ENCODE results near the gene GRIK2.
"Not testable (repeated sequence)": the region's sequence is repeated elsewhere in the genome, so short reads cannot be mapped to it uniquely, and the experiment has no call there.

Gene GRIK2

DNA sequence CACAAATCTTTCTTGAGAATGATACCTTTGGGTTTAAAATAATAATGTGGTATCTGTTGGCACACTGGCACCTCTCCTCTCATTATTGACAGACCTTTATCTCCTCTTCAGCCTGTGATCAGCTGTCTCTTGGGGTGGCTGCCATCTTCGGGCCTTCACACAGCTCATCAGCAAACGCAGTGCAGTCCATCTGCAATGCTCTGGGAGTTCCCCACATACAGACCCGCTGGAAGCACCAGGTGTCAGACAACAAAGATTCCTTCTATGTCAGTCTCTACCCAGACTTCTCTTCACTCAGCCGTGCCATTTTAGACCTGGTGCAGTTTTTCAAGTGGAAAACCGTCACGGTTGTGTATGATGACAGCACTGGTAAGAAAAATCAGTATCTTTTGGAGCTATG, 232.8 kb downstream of the GRIK2 start:
- H3K4me1 ChIP-seq (ENCODE audit: insufficient read depth, low read length), result no peaks in the 10 kb centered on the region
- H3K9me3 ChIP-seq (ENCODE audit: control insufficient read depth, insufficient read depth, low read length), result no peaks in the 10 kb centered on the region
- no peaks in the 10 kb centered on the region for H3K36me3 ChIP-seq (ENCODE audit: insufficient read depth, low read length)
- no peak overlapping the region for H3K9ac ChIP-seq (ENCODE audit: low read depth, low read length)

DNA sequence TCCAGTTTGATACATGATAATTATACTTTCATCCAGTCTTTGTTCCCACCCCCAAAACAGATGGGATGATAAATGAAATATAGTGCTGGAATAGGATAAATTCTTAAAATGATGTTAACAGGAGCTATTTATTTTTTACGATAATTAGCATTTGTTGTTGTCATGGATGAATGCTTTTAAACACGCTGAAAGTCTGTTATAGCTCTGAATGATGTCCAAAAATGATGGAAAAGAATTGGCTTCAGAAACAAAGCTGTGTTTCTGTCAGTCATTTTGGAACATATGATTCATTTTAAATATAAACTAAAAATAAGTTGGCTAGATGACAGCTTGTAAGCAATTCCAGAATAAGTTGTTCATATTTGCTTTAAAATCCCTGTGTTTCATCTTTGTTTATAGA, 237.4 kb downstream of the GRIK2 start:
- Histone ChIP-seq H3K4me1 (ENCODE audit: insufficient read depth, low read length) (no peaks in the 10 kb centered on the region), H3K9me3 (ENCODE audit: control insufficient read depth, insufficient read depth, low read length) (no peaks in the 10 kb centered on the region), H3K9ac (ENCODE audit: low read depth, low read length) (no peak overlapping the region), H3K36me3 (ENCODE audit: insufficient read depth, low read length) (no peaks in the 10 kb centered on the region)

DNA sequence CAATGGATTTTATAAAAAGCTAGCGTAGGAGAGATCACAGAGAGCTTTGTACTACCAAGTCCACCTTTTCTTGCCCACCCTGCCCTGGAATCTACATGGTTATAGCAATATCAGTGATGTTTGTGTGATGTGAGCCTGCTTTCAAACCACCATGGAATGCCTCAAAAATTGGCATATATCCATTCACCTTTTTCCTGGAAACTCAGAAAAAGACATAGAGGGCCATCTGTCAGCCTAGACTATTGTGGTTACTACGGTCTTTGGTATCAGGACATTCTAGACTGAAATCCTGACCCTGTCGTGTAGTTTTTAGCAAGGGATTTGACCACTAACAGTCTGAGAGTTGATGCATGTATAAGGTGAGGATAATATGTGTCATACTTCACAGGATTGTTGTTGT, 239.6 kb downstream of the GRIK2 start:
- no peaks in the 10 kb centered on the region for H3K36me3 ChIP-seq (ENCODE audit: insufficient read depth, low read length)
- no peak overlapping the region for H3K9ac ChIP-seq (ENCODE audit: low read depth, low read length)
- H3K4me1 ChIP-seq (ENCODE audit: insufficient read depth, low read length), result no peaks in the 10 kb centered on the region

DNA sequence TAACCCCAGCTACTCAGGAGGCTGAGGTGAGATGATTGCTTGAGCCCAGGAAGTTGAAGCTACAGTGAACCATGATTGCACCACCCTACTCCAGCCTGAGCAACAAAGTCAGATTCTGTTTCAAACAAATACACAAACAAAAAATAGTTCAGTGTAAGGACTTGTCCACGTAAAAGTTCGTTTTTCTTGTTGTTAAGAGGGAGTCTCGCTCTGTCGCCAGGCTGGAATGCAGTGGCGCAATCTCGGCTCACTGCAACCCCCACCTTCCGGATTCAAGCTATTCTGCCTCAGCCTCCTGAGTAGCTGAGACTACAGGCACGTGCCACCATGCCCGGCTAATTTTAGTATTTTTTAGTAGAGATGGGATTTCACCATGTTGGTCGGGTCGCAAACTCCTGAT, 245.4 kb downstream of the GRIK2 start:
- not testable (repeated sequence) for H3K9ac ChIP-seq (ENCODE audit: low read depth, low read length); H3K9me3 ChIP-seq (ENCODE audit: control insufficient read depth, insufficient read depth, low read length); H3K36me3 ChIP-seq (ENCODE audit: insufficient read depth, low read length); H3K4me1 ChIP-seq (ENCODE audit: insufficient read depth, low read length)

More for the DNA sequence above, 239.6 kb downstream of the GRIK2 start:
- H3K9me3 ChIP-seq (ENCODE audit: control insufficient read depth, insufficient read depth, low read length), result no peaks in the 10 kb centered on the region

DNA sequence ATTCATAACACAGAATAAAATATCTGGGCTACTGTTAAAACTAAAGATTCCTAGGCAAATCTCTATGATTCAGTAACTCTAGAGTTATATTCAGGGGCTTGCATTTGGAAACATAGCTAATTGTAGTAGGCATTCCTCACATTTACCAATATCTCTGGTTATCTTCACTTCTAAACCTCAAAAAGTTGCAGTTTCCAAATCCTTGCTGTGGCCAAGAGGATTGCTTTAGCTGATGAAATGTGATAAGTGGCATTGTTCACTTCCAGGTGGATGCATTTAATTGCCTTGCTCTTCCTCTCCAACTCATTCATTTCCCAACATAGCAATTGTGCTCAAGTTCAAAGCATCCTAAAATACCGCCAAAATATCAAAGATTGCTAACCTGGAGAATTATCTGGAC, 246.6 kb downstream of the GRIK2 start:
- H3K9ac ChIP-seq (ENCODE audit: low read depth, low read length), result no peak overlapping the region
- H3K36me3 ChIP-seq (ENCODE audit: insufficient read depth, low read length), result no peaks in the 10 kb centered on the region; the same call in 1 of the 2 replicates
- no peaks in the 10 kb centered on the region for H3K9me3 ChIP-seq (ENCODE audit: control insufficient read depth, insufficient read depth, low read length)
- H3K4me1 ChIP-seq (ENCODE audit: insufficient read depth, low read length), result 0 out of 2 replicates have a peak, but pooled peaks cover 4% of the 10 kb centered on the region

DNA sequence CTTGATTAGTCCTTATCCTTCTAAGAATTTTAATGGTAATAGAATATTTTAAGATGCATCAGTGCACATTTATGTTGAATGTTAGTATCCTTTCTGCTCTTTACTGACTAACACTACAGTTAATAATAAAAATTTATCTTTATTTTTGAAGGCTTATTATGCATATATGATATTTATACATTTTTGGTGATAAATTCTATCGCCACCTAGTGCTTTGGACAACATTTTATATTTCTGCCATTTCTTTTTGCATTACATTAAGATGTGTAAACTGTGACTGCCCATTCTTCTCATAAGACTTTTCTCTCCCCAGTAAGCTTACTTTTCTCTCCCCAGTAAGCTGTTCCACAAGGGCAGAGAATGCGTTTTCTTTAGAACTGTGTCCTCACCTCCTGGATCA, 252.3 kb downstream of the GRIK2 start:
- Histone ChIP-seq H3K9me3 (ENCODE audit: control insufficient read depth, insufficient read depth, low read length) (no peaks in the 10 kb centered on the region), H3K36me3 (ENCODE audit: insufficient read depth, low read length) (no peaks in the 10 kb centered on the region; the same call in 1 of the 2 replicates), H3K4me1 (ENCODE audit: insufficient read depth, low read length) (peaks cover 12% of the 10 kb centered on the region), H3K9ac (ENCODE audit: low read depth, low read length) (no peak overlapping the region)

DNA sequence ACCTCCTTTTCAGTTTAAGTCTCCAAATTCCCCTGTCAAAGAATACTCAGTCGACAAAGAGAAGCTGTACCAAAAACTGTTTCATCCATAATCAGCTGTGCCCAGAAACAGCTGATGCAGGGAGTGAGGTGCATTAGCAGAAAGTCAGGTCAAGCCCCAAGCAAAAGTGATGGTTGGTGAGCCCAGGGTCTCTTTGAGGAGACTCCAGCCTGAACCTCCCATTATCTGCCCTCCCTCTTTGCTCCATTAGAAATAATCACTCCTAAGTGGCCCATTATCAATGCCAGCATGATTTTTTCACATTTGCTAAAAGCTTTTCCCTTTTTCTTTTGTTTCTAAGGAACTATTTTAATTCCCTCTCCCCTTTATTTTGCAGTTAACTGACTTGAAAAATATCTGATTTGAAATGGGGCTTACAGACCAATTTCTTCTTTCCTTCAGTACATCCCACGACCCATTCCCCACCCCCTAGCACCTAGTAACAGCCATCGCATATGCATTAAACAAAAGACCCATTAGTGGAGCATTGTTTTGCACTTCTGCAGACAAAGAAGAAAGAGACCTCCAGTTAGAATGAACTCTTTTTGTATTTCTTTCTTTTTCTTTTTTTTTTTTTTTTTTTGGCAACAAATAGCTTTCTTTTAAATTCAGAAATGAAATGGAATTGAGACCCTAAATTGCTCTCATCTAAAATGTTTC, 257.0 kb downstream of the GRIK2 start:
- Histone ChIP-seq H3K36me3 (ENCODE audit: insufficient read depth, low read length) (no peaks in the 10 kb centered on the region), H3K9me3 (ENCODE audit: control insufficient read depth, insufficient read depth, low read length) (no peaks in the 10 kb centered on the region), H3K9ac (ENCODE audit: low read depth, low read length) (no peak overlapping the region), H3K4me1 (ENCODE audit: insufficient read depth, low read length) (peaks cover 25% of the 10 kb centered on the region)

DNA sequence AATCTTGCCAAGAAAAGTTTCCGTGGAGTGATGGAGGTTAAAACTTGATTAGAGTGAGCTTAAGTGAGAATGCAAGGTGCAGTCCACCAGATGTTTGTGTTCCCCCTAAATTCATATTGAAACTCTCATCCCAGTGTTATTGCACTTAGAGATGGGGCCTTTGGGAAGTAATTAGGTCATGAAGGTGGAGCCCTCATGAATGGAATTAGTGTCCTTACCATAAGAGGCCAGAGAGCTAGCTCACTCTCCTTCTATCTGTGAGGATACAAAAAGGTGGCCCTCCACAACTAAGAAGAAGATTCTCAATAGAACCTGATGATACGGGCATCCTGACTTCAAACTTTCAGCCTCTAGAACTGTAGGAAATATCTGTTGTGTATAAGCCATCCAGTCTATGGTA, 258.6 kb downstream of the GRIK2 start:
- no peak overlapping the region for H3K9ac ChIP-seq (ENCODE audit: low read depth, low read length)
- H3K9me3 ChIP-seq (ENCODE audit: control insufficient read depth, insufficient read depth, low read length), result no peaks in the 10 kb centered on the region
- H3K4me1 ChIP-seq (ENCODE audit: insufficient read depth, low read length), result peaks cover 25% of the 10 kb centered on the region
- no peaks in the 10 kb centered on the region for H3K36me3 ChIP-seq (ENCODE audit: insufficient read depth, low read length)

DNA sequence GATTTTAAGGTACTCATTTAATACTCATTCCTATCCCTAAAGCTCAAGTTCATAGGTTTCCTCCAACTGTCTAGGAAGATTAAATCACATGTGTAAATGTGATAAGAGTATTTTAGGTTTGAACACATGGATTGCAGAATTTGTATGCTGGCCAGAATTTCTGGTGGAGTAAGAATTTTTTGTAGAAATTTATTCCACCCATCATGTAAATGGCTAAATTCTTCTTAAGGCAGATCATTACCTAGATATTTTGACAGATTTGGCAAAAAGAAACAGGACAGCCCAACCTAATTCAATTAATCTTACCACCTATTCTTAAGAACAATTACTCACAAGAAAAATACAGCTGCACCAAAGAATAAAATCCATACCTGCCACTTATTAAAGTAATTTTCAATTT, 261.6 kb downstream of the GRIK2 start:
- H3K36me3 ChIP-seq (ENCODE audit: insufficient read depth, low read length), result no peaks in the 10 kb centered on the region
- peaks cover 18% of the 10 kb centered on the region for H3K4me1 ChIP-seq (ENCODE audit: insufficient read depth, low read length)
- H3K9me3 ChIP-seq (ENCODE audit: control insufficient read depth, insufficient read depth, low read length), result 0 out of 2 replicates have a peak, but pooled peaks cover 3% of the 10 kb centered on the region
- no peak overlapping the region for H3K9ac ChIP-seq (ENCODE audit: low read depth, low read length)

DNA sequence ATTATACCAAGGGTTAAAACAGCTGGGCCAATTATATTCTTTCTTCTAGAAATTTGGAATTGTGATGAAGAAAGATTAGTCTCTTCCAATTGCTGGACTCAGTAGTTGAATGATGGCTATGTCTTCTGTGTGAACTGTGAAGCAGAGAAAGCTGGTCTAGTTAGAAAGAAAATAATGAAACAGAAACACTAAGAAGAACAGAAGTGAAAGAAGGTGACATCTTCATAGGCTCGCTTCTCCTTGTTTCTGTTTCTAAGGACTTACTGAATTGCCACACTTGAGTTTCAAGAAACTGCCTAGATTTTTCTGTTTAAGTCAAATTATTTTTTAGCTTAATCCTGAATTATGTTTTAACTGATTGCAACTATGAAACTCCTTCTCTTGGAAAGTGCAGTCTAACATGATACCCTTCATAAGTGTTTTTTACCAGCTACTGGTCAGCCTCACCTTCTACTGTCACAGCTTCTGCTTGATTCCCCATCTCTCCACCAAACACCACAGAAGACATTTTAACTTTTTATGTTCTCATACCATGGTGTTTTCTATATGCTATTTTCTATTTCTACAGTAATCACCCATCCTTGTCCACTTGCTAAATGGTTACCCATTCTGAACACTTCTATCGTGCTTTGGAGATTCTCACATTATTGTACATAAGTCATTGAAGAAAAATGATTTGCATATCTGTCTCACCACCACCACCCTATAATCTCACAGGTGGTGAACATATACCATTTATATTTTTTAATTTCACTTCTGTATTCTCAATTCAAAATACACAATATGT, 268.8 kb downstream of the GRIK2 start:
- Histone ChIP-seq H3K9me3 (ENCODE audit: control insufficient read depth, insufficient read depth, low read length) (peaks cover 6% of the 10 kb centered on the region; the same call in 1 of the 2 replicates), H3K9ac (ENCODE audit: low read depth, low read length) (no peak overlapping the region), H3K36me3 (ENCODE audit: insufficient read depth, low read length) (no peaks in the 10 kb centered on the region), H3K4me1 (ENCODE audit: insufficient read depth, low read length) (no peaks in the 10 kb centered on the region)

DNA sequence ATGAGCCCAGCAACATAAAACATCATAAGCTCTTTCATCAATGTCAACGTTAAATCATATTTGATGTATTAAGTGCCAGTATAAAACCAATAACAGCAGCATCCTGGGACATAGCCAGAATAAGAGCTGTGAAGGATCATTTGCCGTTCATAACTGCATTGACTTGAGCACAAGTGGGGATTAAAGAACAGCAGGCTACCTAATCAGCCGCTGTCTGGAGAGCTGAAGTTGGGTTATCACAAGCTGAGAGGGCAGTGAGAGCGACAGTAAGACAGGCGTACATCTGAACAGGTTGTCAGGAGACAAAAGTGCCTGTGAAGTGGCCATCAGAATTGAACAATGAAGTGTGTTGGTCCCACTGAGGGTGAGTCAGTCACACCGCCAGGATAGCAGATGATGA, 269.6 kb downstream of the GRIK2 start:
- Histone ChIP-seq H3K4me1 (ENCODE audit: insufficient read depth, low read length) (no peaks in the 10 kb centered on the region), H3K36me3 (ENCODE audit: insufficient read depth, low read length) (no peaks in the 10 kb centered on the region), H3K9me3 (ENCODE audit: control insufficient read depth, insufficient read depth, low read length) (peaks cover 4% of the 10 kb centered on the region; the same call in 1 of the 2 replicates), H3K9ac (ENCODE audit: low read depth, low read length) (no peak overlapping the region)

DNA sequence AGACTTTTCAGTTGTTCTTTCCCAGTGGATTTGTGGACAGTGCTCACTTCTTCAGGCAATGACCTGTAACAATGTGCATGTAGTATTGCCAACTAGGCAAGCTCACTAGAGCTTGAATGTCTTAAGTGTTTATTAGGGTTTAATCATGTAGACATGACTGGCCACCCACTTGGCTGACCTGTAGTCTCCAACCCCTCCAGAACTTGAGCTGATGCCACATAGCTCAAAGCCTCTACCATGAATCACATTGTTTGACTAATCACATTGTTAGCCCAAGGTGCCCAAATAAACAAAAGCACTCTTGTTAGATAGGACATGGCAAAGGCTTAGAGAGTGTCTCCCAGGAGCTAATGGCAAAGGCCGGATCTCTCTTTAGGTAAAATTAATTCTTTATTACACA, 272.7 kb downstream of the GRIK2 start:
- H3K4me1 ChIP-seq (ENCODE audit: insufficient read depth, low read length), result no peaks in the 10 kb centered on the region
- H3K9ac ChIP-seq (ENCODE audit: low read depth, low read length), result no peak overlapping the region
- H3K9me3 ChIP-seq (ENCODE audit: control insufficient read depth, insufficient read depth, low read length), result peaks cover 4% of the 10 kb centered on the region; the same call in 1 of the 2 replicates
- H3K36me3 ChIP-seq (ENCODE audit: insufficient read depth, low read length), result no peaks in the 10 kb centered on the region

DNA sequence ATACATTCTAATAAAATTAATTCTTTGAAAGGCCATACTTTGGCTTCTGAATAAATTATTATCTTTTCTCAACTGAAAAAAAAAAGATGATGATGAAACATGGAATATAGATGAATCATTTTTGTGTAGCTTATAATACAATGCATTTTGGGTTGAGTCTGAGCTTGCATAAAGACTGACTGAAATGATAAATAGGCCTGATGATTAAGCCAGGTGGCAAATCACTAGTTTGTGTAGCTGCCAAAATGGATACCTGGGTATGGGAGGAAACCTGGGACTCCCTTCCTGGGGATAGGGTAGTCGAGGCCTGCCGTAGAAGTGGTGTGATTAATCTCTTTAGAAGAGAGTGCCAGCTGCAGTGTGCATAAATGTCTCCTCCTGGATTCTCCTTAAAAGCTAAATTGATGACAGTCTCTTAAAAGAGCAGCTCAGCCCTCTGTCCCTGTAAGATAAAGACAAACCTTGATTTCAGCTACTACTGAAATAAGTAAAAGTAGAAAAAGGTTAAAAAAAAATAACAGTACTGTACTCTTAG, 275.1 kb downstream of the GRIK2 start:
- Histone ChIP-seq H3K4me1 (ENCODE audit: insufficient read depth, low read length) (no peaks in the 10 kb centered on the region), H3K9me3 (ENCODE audit: control insufficient read depth, insufficient read depth, low read length) (peaks cover 4% of the 10 kb centered on the region; the same call in 1 of the 2 replicates), H3K9ac (ENCODE audit: low read depth, low read length) (no peak overlapping the region), H3K36me3 (ENCODE audit: insufficient read depth, low read length) (no peaks in the 10 kb centered on the region)

DNA sequence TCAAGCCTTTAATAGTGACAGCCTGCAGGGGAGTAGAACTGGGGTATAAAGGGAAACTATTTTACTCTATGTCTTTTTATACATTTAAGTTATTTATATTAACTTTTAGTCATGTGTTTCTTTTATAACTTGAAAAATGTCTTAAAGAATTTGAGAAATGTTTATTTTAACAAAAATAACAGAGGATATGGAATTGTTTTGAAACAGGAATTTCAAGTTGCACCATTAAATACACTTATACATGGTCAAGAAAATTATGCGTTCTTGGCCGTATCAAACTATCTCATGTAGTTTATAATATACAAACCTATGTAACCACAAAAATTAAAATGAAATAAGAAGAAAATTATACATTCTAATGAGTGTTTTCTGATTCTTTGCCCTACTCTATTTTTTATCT, 282.7 kb downstream of the GRIK2 start:
- Histone ChIP-seq H3K9me3 (ENCODE audit: control insufficient read depth, insufficient read depth, low read length) (no peaks in the 10 kb centered on the region), H3K9ac (ENCODE audit: low read depth, low read length) (no peak overlapping the region), H3K4me1 (ENCODE audit: insufficient read depth, low read length) (no peaks in the 10 kb centered on the region; the same call in 1 of the 2 replicates), H3K36me3 (ENCODE audit: insufficient read depth, low read length) (no peaks in the 10 kb centered on the region)

DNA sequence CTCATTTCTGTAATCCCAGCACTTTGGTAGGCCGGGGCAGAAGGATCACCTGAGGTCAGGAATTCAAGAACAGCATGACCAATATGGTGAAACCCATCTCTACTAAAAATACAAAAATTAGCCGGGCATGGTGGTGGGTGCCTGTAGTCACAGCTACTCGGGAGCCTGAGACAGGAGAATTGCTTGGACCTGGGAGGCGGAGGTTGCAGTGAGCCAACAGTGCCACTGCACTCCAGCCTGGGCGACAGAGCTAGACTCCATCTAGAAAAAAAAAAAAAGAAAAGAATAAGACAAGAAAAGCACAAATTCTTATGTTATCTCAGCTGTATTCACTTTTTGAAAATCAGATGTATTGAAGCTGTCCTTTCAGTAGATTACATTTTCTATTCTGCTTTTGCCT, 289.4 kb downstream of the GRIK2 start:
- H3K36me3 ChIP-seq (ENCODE audit: insufficient read depth, low read length), result no peaks in the 10 kb centered on the region
- no peak overlapping the region for H3K9ac ChIP-seq (ENCODE audit: low read depth, low read length)

More for the DNA sequence above, 289.4 kb downstream of the GRIK2 start:
- no peaks in the 10 kb centered on the region for H3K9me3 ChIP-seq (ENCODE audit: control insufficient read depth, insufficient read depth, low read length)
- peaks cover 5% of the 10 kb centered on the region; the same call in 1 of the 2 replicates for H3K4me1 ChIP-seq (ENCODE audit: insufficient read depth, low read length)

Data from ES-I3 (cell line).